ENCODE measurements around the gene GGT5.
"Not testable (repeated sequence)": the region's sequence is repeated elsewhere in the genome, so short reads cannot be mapped to it uniquely, and the experiment has no call there.

Gene GGT5

DNA sequence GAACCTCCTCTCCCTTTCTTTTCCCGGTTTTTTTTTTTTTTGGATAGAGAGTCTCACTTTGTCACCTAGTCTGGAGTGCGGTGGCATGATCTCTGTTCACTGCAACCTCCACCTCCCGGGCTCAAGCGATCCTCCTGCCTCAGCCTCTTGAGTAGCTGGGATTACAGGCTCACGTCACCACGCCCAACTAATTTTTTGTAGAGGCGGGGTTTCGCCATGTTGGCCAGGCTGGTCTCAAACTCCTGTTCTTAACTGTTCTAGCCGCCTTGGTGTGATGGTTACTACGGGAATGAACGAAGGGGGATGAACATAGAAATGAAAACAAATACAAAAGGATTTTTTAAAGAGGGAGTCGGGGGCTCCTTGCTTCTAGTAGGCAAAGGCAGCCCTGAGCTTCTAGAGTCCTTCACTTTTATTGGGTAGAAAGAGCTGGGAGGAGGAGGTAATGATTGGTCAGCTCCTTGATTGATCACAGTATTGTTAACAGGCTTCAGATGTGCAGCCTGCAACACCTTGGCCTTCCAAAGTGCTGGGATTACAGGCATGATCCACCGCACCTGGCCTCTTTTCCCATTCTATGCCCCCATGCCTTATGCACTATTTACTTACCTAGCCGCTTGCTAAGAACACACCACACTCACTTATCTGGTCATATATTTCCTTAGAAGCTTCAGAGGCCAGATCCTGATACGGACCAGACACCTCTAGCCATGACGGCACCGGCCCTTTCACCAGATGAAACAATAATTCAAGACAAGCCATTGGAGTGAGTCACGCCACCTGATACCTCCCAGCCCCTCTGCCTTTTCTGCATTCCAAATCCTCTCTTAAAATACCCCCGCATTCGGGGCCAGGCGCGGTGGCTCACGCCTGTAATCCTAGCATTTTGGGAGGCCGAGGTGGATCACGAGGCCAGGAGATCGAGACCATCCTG, 42.9 kb downstream of the GGT5 start:
- no peak for DNase-seq (ENCODE audit: low read depth)

GRCh38 chr22:24200619-24201212, 44.2 kb downstream of the GGT5 start:
- no peak for DNase-seq (ENCODE audit: low read depth)

DNA sequence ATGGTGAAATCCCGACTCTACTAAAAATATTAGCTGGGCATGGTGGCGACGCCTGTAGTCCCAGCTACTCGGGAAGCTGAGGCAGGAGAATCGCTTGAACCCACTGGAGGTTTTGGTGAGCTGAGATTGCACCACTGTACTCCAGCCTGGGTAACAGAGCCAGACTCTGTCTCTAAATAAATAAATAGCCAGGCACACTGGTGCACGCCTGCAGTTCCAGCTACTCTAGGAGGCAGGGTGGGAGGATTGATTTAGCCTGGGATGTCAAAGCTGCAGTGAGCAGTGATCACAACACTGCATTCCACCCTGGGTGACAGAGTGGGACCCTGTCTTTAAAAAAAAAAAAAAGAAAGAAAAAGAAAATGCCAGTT, 46.2 kb downstream of the GGT5 start:
- no peak for DNase-seq (ENCODE audit: low read depth)

GRCh38 chr22:24191893-24192292, 53.0 kb downstream of the GGT5 start:
- no peak for DNase-seq (ENCODE audit: low read depth)

DNA sequence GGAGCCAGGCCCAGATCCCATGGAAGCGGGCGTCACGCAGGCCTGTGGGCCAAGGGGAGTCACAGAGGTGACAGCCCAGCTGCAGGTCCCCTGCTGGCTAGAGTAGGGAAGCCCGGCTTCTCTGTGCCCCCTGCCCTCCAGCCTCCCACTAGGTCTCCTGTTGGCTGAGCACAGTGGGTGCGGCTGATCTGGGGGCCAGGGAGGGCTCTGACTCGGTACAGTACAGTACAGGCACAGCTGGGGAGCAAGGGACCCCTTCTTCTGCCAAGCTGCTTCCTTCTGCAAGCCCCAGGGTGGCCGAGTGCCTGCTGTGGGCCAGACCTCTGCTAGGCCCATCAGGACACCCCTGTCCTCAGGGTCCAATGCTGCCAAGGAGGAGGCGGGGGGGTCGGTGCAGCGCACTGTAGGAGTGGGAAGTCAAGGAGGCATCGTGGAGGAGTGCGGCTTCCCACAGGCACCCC, 53.5 kb downstream of the GGT5 start:
- no peak for DNase-seq (ENCODE audit: low read depth)

DNA sequence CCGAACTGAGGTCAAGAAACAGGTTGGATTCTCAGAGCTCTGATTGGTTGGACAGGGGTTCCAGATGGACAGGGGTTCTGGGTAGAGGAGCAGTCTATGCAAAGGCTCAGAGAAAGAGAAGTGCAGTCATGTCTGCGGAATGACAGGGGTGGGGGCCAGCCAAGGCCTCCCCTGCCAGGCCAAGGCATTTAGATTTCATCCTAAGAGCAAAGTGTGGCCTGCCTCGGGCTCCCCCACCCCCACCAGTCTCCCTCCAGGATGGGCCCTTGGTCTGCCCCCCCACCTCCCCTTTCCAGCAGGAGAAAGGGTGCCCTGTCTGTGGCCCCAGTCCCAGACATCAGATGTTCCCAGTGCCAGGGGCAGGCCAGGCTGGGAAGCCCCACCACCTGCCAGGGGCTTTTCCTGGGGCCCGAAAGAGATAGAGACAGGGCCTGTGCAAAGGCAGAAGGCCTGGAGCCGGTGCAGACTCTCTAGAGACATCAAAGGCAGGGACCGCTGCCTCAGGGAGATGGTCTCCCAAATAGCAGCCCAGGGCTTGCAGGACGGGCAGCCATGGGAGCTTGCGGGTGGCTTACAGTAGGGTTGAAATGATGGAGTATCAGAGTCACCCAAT, 54.2 kb downstream of the GGT5 start:
- DNase-seq (ENCODE audit: low read depth) = no peak

- DNase-seq (ENCODE audit: low read depth) = no peak
Observed at GRCh38 chr22:24190159-24190540, 54.7 kb downstream of the GGT5 start.

DNA sequence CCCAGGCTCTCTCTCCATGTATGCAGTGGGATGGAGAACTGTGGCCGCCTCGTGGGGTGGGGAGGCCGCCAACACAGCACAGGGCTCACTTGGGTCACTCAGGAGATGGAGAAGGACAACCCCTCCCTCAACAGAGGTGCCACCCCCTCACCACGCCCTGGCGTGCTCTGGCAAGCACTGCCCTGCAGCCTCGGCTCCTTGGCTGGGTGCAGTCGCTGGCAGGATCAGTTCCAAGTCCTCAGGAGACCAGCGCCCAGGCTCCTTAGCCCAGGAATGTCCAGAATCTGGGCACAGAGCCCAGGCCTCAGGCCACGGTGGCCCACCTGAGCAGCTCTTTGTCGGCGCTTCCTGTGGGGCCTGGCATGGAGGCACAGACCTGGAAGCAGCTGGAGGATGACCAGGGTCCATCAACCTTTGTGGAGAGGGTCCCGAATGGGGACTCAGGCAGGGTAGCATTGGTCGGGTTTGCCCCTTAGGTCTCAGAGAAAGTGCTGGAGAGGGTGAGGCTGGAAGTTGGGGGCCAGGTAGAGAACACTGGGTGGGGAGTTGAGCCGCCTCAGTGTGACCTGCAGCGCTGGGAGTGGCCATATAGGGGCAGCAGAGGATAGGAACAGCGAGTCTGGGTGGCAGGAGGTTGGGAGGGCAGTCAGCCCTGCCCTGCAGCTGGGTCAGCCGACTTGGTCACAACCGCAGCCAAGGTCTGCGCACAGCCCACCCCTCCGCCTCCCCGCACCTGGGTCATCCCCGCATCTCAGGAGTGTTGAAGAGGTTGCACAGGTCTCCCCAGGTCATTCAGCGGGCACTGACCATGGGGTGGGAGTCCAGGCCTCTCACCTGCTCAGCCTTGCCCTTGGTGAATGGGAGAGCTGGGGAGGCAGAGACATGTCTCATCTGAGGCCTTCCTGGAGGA, 55.4 kb downstream of the GGT5 start:
- peak; percentile 50 for DNase-seq (ENCODE audit: low read depth)

- no peak for DNase-seq (ENCODE audit: low read depth)
Observed at GRCh38 chr22:24188705-24189248, 56.1 kb downstream of the GGT5 start.

GRCh38 chr22:24187731-24188644, 56.9 kb downstream of the GGT5 start:
- no peak for DNase-seq (ENCODE audit: low read depth)

GRCh38 chr22:24186892-24187670, 57.8 kb downstream of the GGT5 start:
- DNase-seq (ENCODE audit: low read depth) = no peak

DNA sequence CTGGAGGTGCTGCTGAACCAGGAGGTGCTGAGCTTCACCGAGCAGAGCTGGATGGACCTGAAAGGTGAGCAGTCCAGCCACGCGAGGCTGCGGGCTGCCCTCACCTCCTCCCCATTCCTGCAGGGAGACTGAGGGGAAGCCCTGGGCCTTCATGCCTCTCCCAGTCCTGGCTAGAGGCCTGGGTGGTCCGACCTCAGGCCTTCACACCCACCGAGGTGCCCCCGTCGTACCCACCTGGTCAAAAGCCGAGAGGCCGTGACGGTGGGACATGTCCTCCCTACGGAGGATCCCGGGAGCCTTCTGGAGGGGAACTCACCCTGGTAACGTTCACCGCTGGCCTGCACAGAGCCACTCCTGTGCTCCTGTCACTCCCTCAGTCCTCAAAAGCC, 58.5 kb downstream of the GGT5 start:
- no peak for DNase-seq (ENCODE audit: low read depth)

DNA sequence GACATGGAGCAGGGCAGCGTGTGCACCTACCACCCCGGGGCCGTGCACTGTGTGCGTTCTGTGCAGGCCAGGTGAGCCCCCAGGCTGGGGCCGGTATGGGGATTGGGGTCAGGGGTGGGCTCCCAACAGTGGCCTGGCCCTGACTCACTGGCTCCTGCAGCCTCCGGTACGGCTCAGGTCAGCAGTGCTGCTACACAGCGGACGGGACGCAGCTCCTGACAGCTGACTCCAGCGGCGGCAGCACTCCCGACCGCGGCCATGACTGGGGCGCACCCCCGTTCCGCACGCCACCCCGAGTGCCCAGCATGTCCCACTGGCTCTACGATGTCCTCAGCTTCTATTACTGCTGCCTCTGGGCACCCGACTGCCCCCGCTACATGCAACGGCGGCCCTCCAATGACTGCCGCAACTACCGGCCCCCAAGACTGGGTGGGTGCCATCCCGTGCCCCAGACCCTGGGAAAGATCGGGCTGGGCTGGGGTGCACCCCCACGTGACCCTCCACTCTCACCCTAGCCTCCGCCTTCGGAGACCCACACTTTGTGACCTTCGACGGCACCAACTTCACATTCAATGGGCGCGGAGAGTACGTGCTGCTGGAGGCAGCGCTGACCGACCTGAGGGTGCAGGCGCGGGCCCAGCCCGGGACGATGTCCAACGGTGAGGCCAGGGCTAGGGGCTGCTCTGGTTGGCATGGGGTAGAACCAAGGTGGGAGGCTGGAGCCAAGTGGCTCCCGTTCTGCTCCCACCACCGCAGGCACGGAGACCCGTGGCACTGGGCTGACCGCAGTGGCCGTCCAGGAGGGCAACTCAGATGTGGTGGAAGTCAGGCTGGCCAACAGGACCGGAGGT, 59.2 kb downstream of the GGT5 start:
- no peak for DNase-seq (ENCODE audit: low read depth)

DNA sequence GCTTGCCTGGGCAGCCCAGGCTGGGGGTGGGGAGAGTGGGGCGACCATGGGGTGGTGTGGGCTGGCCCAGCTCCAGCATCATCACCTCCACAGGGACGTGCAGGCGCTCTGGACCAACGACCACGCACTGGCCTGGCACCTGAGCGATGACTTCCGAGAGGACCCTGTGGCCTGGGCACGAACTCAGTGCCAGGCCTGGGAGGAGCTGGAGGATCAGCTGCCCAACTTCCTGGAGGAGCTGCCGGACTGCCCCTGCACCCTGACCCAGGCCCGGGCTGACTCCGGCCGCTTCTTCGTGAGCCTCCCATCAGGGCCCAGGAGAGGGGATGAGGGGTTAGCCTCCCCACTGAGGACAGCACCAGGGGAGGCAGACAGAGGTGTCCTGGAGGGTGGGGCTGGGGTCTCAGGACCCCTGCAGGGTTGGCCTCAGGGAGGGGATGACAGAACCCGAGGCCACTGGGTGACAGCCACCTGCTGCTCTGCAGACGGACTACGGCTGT, 59.8 kb downstream of the GGT5 start:
- no peak for DNase-seq (ENCODE audit: low read depth)

GRCh38 chr22:24184057-24184798, 60.7 kb downstream of the GGT5 start:
- no peak for DNase-seq (ENCODE audit: low read depth)

DNA sequence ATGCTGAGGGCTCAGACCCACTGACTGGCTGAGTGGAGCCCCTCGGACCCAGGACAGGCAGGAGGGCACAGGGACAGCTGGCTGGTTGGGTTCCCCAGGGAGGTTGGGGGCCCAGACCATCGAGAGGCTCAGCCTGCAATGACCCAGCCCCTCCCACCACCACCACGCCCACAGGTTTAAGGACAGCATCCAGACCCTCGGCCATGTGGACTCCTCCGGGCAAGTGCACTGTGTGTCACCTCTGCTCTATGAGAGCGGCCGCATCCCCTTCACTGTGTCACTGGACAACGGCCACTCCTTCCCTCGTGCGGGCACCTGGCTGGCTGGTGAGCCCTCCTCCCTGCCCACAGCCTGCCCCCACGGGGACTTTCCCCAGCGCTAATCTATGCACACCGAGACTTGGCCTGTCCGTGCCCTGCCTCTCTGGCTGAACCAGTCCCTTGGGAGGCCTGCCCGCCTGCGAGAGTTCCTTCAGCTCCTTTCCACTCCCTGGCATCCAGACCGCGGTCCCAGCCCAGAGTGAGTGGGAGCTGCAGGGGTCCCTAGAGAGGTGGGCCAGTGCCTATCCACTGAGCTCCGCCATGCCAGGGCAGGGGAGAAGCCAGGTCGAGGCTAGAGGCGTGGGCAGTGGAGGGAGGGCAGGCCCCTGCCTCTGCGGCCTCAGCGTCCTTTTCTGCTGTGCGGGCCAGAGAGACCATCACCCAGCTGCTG, 61.4 kb downstream of the GGT5 start:
- DNase-seq (ENCODE audit: low read depth) = no peak

- DNase-seq (ENCODE audit: low read depth) = not testable (repeated sequence)
Observed at GRCh38 chr22:24182900-24183246, 62.0 kb downstream of the GGT5 start.
